Endothelial cell (in vitro differentiated cells): ENCODE results near the gene ASB13. TPM values are rescaled to one million over a fixed set of nuclear protein-coding genes. Genes with fewer than 3 reads are reported as not detected.

Experiments used
- DNase-seq: peaks from one replicate; pipeline ENCODE4 v3.0.0; 2021; ENCODE audit warnings: low spot score
- H3K27ac Mint-ChIP-seq: one replicate; pipeline ENCODE4 v1.8.0; 2021; ENCODE audit warnings: mixed read lengths, inconsistent platforms; ENCODE audit not compliant: unreplicated experiment
- H3K27me3 Mint-ChIP-seq: one replicate; pipeline ENCODE4 v1.8.0; 2021; ENCODE audit warnings: mild to moderate bottlenecking, moderate library complexity, mixed read lengths, inconsistent platforms; ENCODE audit not compliant: unreplicated experiment
- H3K36me3 Mint-ChIP-seq: one replicate; pipeline ENCODE4 v1.8.0; 2021; ENCODE audit warnings: mild to moderate bottlenecking, low read depth, mixed read lengths, inconsistent platforms; ENCODE audit not compliant: unreplicated experiment
- H3K4me1 Mint-ChIP-seq: one replicate; pipeline ENCODE4 v1.8.0; 2021; ENCODE audit warnings: mild to moderate bottlenecking, mixed read lengths, inconsistent platforms; ENCODE audit not compliant: unreplicated experiment
- H3K4me3 Mint-ChIP-seq: one replicate; pipeline ENCODE4 v1.8.0; 2021; ENCODE audit warnings: mild to moderate bottlenecking, mixed read lengths, inconsistent platforms; ENCODE audit not compliant: unreplicated experiment
- H3K9me3 Mint-ChIP-seq: one replicate; pipeline ENCODE4 v1.8.0; 2021; ENCODE audit warnings: mixed read lengths, inconsistent platforms; ENCODE audit not compliant: unreplicated experiment
- CTCF ChIP-seq: fragments of 200-600 bp; sonication (generic); IDR thresholded peaks from one replicate; pipeline ENCODE4 v1.5.0; 2021; ENCODE audit warnings: antibody characterized with exemption; ENCODE audit not compliant: unreplicated experiment
- total RNA-seq: library from RNA; stranded (reverse); fragmentation: NEBNext Ultra II Directional; extraction: Animal tissue kit (Norgen Biotek cat#: 25700); gene quantifications from one replicate; pipeline ENCODE4 v1.2.1, GENCODE V29; 2021; ENCODE audit not compliant: unreplicated experiment

The ASB13 gene
- total RNA-seq, 1 donor from 2014 or later, result 22.5 TPM

- no peak for DNase-seq
- H3K9me3 Mint-ChIP-seq, result no peaks in the 10 kb centered on the region
- no peak overlapping the region for H3K27ac Mint-ChIP-seq
- no peak for TF ChIP-seq CTCF
- H3K27me3 Mint-ChIP-seq, result peaks cover 4% of the 10 kb centered on the region
- H3K36me3 Mint-ChIP-seq, result no peaks in the 10 kb centered on the region
- peaks cover 8% of the 10 kb centered on the region for H3K4me1 Mint-ChIP-seq
- no peak overlapping the region for H3K4me3 Mint-ChIP-seq
Measured at GRCh38 chr10:5631936-5632335, 34.5 kb downstream of the ASB13 start.

GRCh38 chr10:5630112-5630436, 36.3 kb downstream of the ASB13 start:
- H3K27me3 Mint-ChIP-seq, result peaks cover 4% of the 10 kb centered on the region
- no peak overlapping the region for H3K4me3 Mint-ChIP-seq

DNA sequence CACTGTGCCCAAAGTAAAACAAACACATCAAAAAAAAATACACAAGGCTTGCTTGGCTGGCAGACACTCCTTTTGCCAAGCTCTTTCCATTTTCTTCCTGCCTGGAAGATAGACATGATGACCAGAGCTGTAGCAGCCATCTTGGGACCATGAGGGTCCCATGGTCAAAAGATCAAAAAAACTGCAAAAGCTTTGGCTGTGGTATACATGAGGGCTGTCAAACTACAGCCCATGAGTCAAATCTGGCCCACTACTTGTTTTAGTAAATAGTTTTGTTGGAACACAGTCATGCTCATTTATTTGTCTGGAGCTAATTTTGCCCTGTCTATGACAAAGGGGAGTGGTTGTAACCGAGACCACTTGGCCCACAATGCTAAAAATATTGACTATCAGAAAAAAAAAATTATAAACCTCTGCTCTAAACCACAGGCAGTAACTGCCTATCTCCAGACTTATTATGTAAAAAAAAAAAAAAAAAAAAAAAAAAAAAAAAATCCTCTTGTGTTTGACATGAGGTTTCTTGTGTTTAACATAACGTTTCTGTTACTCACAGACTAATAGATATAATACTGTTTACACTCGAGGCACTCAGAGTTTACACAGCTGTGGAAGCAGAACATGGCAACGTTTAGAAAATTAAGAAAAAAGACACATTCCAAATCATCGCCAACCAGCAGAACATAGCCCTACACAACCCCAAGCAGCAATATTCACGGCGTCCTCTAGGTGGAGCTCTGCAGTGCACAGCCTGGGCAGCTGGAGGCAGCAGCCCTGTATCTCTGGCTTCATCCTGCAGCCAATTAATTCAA, 36.9 kb downstream of the ASB13 start:
- TF ChIP-seq CTCF, result peak; percentile 86
- peaks cover 8% of the 10 kb centered on the region for H3K4me1 Mint-ChIP-seq
- no peak overlapping the region for H3K27ac Mint-ChIP-seq
- H3K9me3 Mint-ChIP-seq, result no peaks in the 10 kb centered on the region
- H3K27me3 Mint-ChIP-seq, result peaks cover 4% of the 10 kb centered on the region
- no peak overlapping the region for H3K4me3 Mint-ChIP-seq
- peak; percentile 91 for DNase-seq
- no peaks in the 10 kb centered on the region for H3K36me3 Mint-ChIP-seq

More at GRCh38 chr10:5630112-5630436, 36.3 kb downstream of the ASB13 start:
- no peaks in the 10 kb centered on the region for H3K9me3 Mint-ChIP-seq
- no peak for TF ChIP-seq CTCF
- H3K36me3 Mint-ChIP-seq, result no peaks in the 10 kb centered on the region
- no peak overlapping the region for H3K27ac Mint-ChIP-seq
- H3K4me1 Mint-ChIP-seq, result peaks cover 8% of the 10 kb centered on the region
- no peak for DNase-seq

GRCh38 chr10:5628451-5629302, 37.7 kb downstream of the ASB13 start:
- peaks cover 4% of the 10 kb centered on the region for H3K27me3 Mint-ChIP-seq
- no peak for TF ChIP-seq CTCF
- no peak for DNase-seq
- no peak overlapping the region for H3K4me3 Mint-ChIP-seq
- H3K27ac Mint-ChIP-seq, result no peak overlapping the region
- H3K9me3 Mint-ChIP-seq, result no peaks in the 10 kb centered on the region
- peaks cover 8% of the 10 kb centered on the region for H3K4me1 Mint-ChIP-seq
- no peaks in the 10 kb centered on the region for H3K36me3 Mint-ChIP-seq

- H3K27ac Mint-ChIP-seq, result no peak overlapping the region
- DNase-seq, result no peak
- peaks cover 4% of the 10 kb centered on the region for H3K27me3 Mint-ChIP-seq
- H3K4me1 Mint-ChIP-seq, result peaks cover 8% of the 10 kb centered on the region
- H3K9me3 Mint-ChIP-seq, result no peaks in the 10 kb centered on the region
- no peak overlapping the region for H3K4me3 Mint-ChIP-seq
- no peak for TF ChIP-seq CTCF
- no peaks in the 10 kb centered on the region for H3K36me3 Mint-ChIP-seq
Measured at GRCh38 chr10:5627486-5628044, 38.8 kb downstream of the ASB13 start.
